H1 (cell line): ENCODE measurements around the gene CCNI. TPM values are rescaled to one million over a fixed set of nuclear protein-coding genes. Genes with fewer than 3 reads are reported as not detected.

Experiments used
- CTCF ChIA-PET: fragments of 300-600 bp; sonication (Branson Sonifier 250); formaldehyde crosslinking; loops from one replicate; lab custom pipeline; 2021; ENCODE audit not compliant: partially characterized antibody; lab: Charles Lee
- POLR2A ChIA-PET: fragments of 300-600 bp; sonication (Branson Sonifier 250); formaldehyde crosslinking; loops from one replicate; lab custom pipeline; 2021; ENCODE audit warnings: inconsistent platforms; ENCODE audit not compliant: partially characterized antibody; lab: Charles Lee
- DNase-seq, 2 experiments: peaks; one replicate each; pipeline versions ENCODE4 v3.0.0 to v3.0.0-alpha.2; 2010 to 2022; ENCODE audit warnings: low spot score in 2 of 2, low read depth in 1 of 2, mixed read lengths in 1 of 2
- FAIRE-seq: peaks from 2 replicates; lab custom pipeline; 2011; peaks lifted over from hg19 to GRCh38; lab: Jason Lieb, UNC
- H2AFZ ChIP-seq: 2 replicates; pipeline ENCODE4 v1.8.1; 2012; ENCODE audit warnings: low read length, inconsistent platforms
- H2AK5ac ChIP-seq: 2 replicates; pipeline ENCODE4 v1.6.1; 2013; ENCODE audit warnings: low read depth, low read length
- H2BK120ac ChIP-seq: replicated peaks from 2 replicates; pipeline ENCODE3; 2013; ENCODE audit warnings: low read depth, low read length, inconsistent platforms
- H2BK12ac ChIP-seq: 2 replicates; pipeline ENCODE4 v1.6.1; 2013; ENCODE audit warnings: low read depth, low read length
- H2BK15ac ChIP-seq: 2 replicates; pipeline ENCODE4 v1.6.1; 2013; ENCODE audit warnings: low read length
- H2BK20ac ChIP-seq: 2 replicates; pipeline ENCODE4 v1.6.1; 2013; ENCODE audit warnings: low read length
- H2BK5ac ChIP-seq: 2 replicates; pipeline ENCODE4 v1.6.1; 2013; ENCODE audit warnings: low read depth, low read length
- H3K14ac ChIP-seq: 2 replicates; pipeline ENCODE4 v1.6.1; 2013; ENCODE audit warnings: inconsistent platforms; ENCODE audit not compliant: insufficient read length
- H3K18ac ChIP-seq: 2 replicates; pipeline ENCODE4 v1.6.1; 2013; ENCODE audit warnings: low read length; ENCODE audit errors: extremely low read depth
- H3K23ac ChIP-seq: 2 replicates; pipeline ENCODE4 v1.6.1; 2013; ENCODE audit warnings: inconsistent platforms; ENCODE audit not compliant: insufficient read length
- H3K23me2 ChIP-seq: 2 replicates; pipeline ENCODE4 v1.6.1; 2013; ENCODE audit warnings: low read depth, low read length
- H3K27ac ChIP-seq: 2 replicates; pipeline ENCODE4 v1.6.1; 2011; ENCODE audit warnings: low read depth, low read length, inconsistent platforms
- H3K27me3 ChIP-seq, 4 experiments: replicated peaks in 1 of 4; 1 replicate in 1 of 4; 2 replicates in 3 of 4; pipeline versions ENCODE4 v1.6.1 to v1.8.1; 2011 to 2013; ENCODE audit warnings: low read length in 3 of 4, mild to moderate bottlenecking in 3 of 4, inconsistent platforms in 2 of 4, mixed read lengths in 2 of 4, moderate library complexity in 1 of 4; ENCODE audit not compliant: control insufficient read depth in 3 of 4, insufficient read depth in 3 of 4; ENCODE audit errors: extremely low read depth in 1 of 4
- H3K36me3 ChIP-seq, 4 experiments: 2 replicates each; pipeline versions ENCODE4 v1.6.1 to v1.8.1; 2011 to 2013; ENCODE audit warnings: mild to moderate bottlenecking in 4 of 4, low read length in 3 of 4, moderate library complexity in 2 of 4, control low read depth in 1 of 4, inconsistent platforms in 1 of 4; ENCODE audit not compliant: insufficient read depth in 4 of 4, control insufficient read depth in 2 of 4
- H3K4ac ChIP-seq: replicated peaks from 2 replicates; pipeline ENCODE3; 2013; ENCODE audit warnings: low read length, low read depth, mixed read lengths, inconsistent platforms; ENCODE audit not compliant: insufficient read length
- H3K4me1 ChIP-seq, 4 experiments: replicated peaks in 1 of 4; 1 replicate in 1 of 4; 2 replicates in 3 of 4; pipeline versions ENCODE4 v1.6.1 to v1.8.1; 2011 to 2013; ENCODE audit warnings: low read length in 3 of 4, inconsistent platforms in 2 of 4, mixed read lengths in 1 of 4; ENCODE audit not compliant: insufficient read depth in 4 of 4, control insufficient read depth in 3 of 4
- H3K4me2 ChIP-seq, 2 experiments: 2 replicates each; pipeline versions ENCODE4 v1.6.1 to v1.8.1; 2011 to 2013; ENCODE audit warnings: low read depth in 2 of 2, low read length in 2 of 2, control low read depth in 1 of 2, inconsistent platforms in 1 of 2, mild to moderate bottlenecking in 1 of 2; ENCODE audit not compliant: insufficient read depth in 1 of 2
- H3K4me3 ChIP-seq, 4 experiments: fragments of 200-600, 300-600 bp in 1 of 4; sonication (generic), shearing (Covaris generic), sonication (Bioruptor Twin) in 1 of 4; 2 replicates each; pipeline versions ENCODE4 v1.5.1 to v1.8.1; 2011 to 2016; ENCODE audit warnings: low read length in 4 of 4, low read depth in 3 of 4, control low read depth in 2 of 4, inconsistent platforms in 2 of 4, mild to moderate bottlenecking in 2 of 4, mixed read lengths in 1 of 4, moderate library complexity in 1 of 4; ENCODE audit not compliant: insufficient read depth in 2 of 4; ENCODE audit errors: extremely low read depth in 1 of 4
- H3K56ac ChIP-seq: replicated peaks from 2 replicates; pipeline ENCODE3; 2013; ENCODE audit warnings: low read depth, mild to moderate bottlenecking, mixed read lengths, low read length, inconsistent platforms; ENCODE audit not compliant: insufficient read length
- H3K79me1 ChIP-seq: 2 replicates; pipeline ENCODE4 v1.6.1; 2013; ENCODE audit warnings: low read depth, low read length, control low read depth
- H3K79me2 ChIP-seq, 2 experiments: 2 replicates each; pipeline versions ENCODE4 v1.6.1 to v1.8.1; 2012 to 2013; ENCODE audit warnings: low read length in 2 of 2, mild to moderate bottlenecking in 2 of 2, inconsistent platforms in 1 of 2; ENCODE audit not compliant: insufficient read depth in 2 of 2, control insufficient read depth in 1 of 2
- H3K9ac ChIP-seq, 4 experiments: replicated peaks in 1 of 4; 1 replicate in 1 of 4; 2 replicates in 3 of 4; pipeline versions ENCODE4 v1.6.1 to v1.8.1; 2011 to 2013; ENCODE audit warnings: low read depth in 3 of 4, low read length in 3 of 4, control low read depth in 2 of 4, mild to moderate bottlenecking in 2 of 4, moderate library complexity in 2 of 4, inconsistent platforms in 1 of 4; ENCODE audit errors: extremely low read depth in 1 of 4
- H3K9me3 ChIP-seq, 2 experiments: 2 replicates each; pipeline versions ENCODE4 v1.6.1 to v1.8.1; 2012 to 2013; ENCODE audit warnings: mild to moderate bottlenecking in 2 of 2, moderate library complexity in 2 of 2, control low read depth in 1 of 2, inconsistent platforms in 1 of 2, low read depth in 1 of 2, low read length in 1 of 2, mixed read lengths in 1 of 2; ENCODE audit not compliant: insufficient read depth in 2 of 2
- H4K20me1 ChIP-seq, 2 experiments: replicated peaks in 1 of 2; 2 replicates each; pipeline versions ENCODE3 to v1.8.1; 2011 to 2013; ENCODE audit warnings: inconsistent platforms in 2 of 2, low read length in 2 of 2, mild to moderate bottlenecking in 1 of 2; ENCODE audit not compliant: insufficient read depth in 2 of 2, control insufficient read depth in 1 of 2
- H4K5ac ChIP-seq: 2 replicates; pipeline ENCODE4 v1.6.1; 2013; ENCODE audit warnings: low read length, low read depth, mixed read lengths, inconsistent platforms; ENCODE audit not compliant: insufficient read length
- H4K8ac ChIP-seq: 2 replicates; pipeline ENCODE4 v1.8.0; 2013; ENCODE audit warnings: mild to moderate bottlenecking, moderate library complexity, low read length, inconsistent platforms; ENCODE audit not compliant: insufficient read depth; ENCODE audit errors: extremely low read depth
- H4K91ac ChIP-seq: replicated peaks from 2 replicates; pipeline ENCODE3; 2013; ENCODE audit warnings: low read length, mixed read lengths, inconsistent platforms; ENCODE audit not compliant: insufficient read length
- KDM5A ChIP-seq: fragments of 200-600 bp; IDR thresholded peaks from 2 replicates; pipeline ENCODE4 v1.7.1; 2012; ENCODE audit warnings: mild to moderate bottlenecking, low read length, inconsistent platforms, mixed read lengths
- RAD21 ChIP-seq, 2 experiments: IDR thresholded peaks in 1 of 2; conservative IDR thresholded peaks in 1 of 2; 2 replicates each; pipeline ENCODE4 v1.6.1; 2011; ENCODE audit warnings: low read depth in 2 of 2, low read length in 2 of 2, improper control_type of control experiment in 1 of 2, inconsistent platforms in 1 of 2, mild to moderate bottlenecking in 1 of 2, moderate library complexity in 1 of 2
- RFX5 ChIP-seq: IDR thresholded peaks from 2 replicates; pipeline ENCODE4 v1.6.1; 2011; ENCODE audit warnings: low read depth, low read length, improper control_type of control experiment, borderline replicate concordance
- SP4 ChIP-seq: IDR thresholded peaks from 2 replicates; pipeline ENCODE4 v1.6.1; 2012; ENCODE audit warnings: low read length, inconsistent platforms
- ZNF274 ChIP-seq: IDR thresholded peaks from 2 replicates; pipeline ENCODE4 v1.7.0; 2012; ENCODE audit warnings: low read length, borderline replicate concordance; ENCODE audit errors: extremely low read depth
- WGBS, 2 experiments: shearing (Covaris generic) in 1 of 2; methylation state at CpG; one replicate each; pipeline versions ENCODE4 v1.1.6 to v1.1.7; 2013 to 2015; ENCODE audit warnings: low lambda C conversion rate in 2 of 2, mixed read lengths in 2 of 2, inconsistent platforms in 1 of 2, low coverage in 1 of 2, missing lambda C conversion rate in 1 of 2; ENCODE audit not compliant: insufficient replicate concordance in 2 of 2, insufficient coverage in 1 of 2, insufficient read length in 1 of 2; ENCODE audit errors: extremely low coverage in 1 of 2, missing lambda C conversion rate in 1 of 2; 5-methylcytosine and 5-hydroxymethylcytosine counted together
- polyA plus RNA-seq, 7 experiments: library from polyadenylated mRNA; depleted of rRNA in 3 of 7; stranded (reverse) in 5 of 7; unstranded in 2 of 7; fragments of >200 nt in 5 of 7; fragments of 200-250 nt in 2 of 7; gene quantifications; 1 replicate in 5 of 7; 2 replicates in 1 of 7; 4 replicates in 1 of 7; pipeline versions ENCODE4 v1.2.1 to v1.2.3, GENCODE V29; 2011 to 2013; ENCODE audit warnings: missing spikeins in 2 of 7, mixed read lengths in 2 of 7
- total RNA-seq: library from RNA; stranded (reverse); fragmentation: NEBNext Ultra II Directional; extraction: Animal tissue kit (Norgen Biotek cat#: 25700); gene quantifications from 2 replicates; pipeline ENCODE4 v1.2.1, GENCODE V29; 2021

Gene CCNI
- total and polyA plus RNA-seq, 2 of the 8 experiments (the other 6 are each of a cell fraction or from before 2014, with no cell fraction given): 97.8 to 234 TPM

DNA sequence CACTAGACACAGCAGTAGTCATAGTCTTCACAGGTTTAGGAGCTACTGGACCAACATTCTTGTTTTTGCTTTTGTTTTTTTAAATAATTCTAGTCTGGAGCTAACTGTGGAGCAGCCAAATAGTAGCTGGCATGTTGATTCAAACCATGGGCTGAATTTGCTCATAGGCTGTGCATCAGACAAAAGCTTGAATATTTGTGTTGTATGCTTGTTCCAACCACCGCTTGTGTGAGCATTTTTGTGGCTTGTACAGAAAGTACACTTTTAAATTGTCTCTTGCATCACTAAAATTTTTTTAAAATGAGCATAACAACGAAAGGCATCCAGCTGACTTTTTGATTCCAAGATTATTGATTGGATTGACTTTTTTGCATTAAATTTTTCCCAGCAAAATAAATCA lies 39.6 kb downstream of the CCNI start:
- ChIA-PET POLR2A (interaction anchor here (0.7 kb wide), 2 partner anchors 32 to 493 kb away, joined by 3 to 4 read pairs; no protein-coding TSS in a partner anchor), CTCF (interaction anchor here (0.7 to 2.1 kb wide), 2 partner anchors 8 to 139 kb away, joined by 4 to 12 read pairs; no protein-coding TSS in a partner anchor)
- Histone ChIP-seq H3K27me3 (no peaks in the 10 kb centered on the region), H3K4me1 (no peaks in the 10 kb centered on the region), H4K5ac (no peak overlapping the region), H3K23me2 (no peaks in the 10 kb centered on the region), H2BK120ac (no peak overlapping the region), H4K8ac (no peak overlapping the region), H3K4me3 (no peak overlapping the region), H3K23ac (no peak overlapping the region), H2BK12ac (no peak overlapping the region), H2BK5ac (no peak overlapping the region), H2AFZ (no peak overlapping the region), H3K9me3 (no peaks in the 10 kb centered on the region), H4K91ac (no peak overlapping the region), H3K79me2 (no peaks in the 10 kb centered on the region), H4K20me1 (no peaks in the 10 kb centered on the region), H2BK15ac (no peak overlapping the region), H2AK5ac (no peak overlapping the region), H3K27ac (no peak overlapping the region), H3K4ac (no peak overlapping the region), H3K79me1 (no peaks in the 10 kb centered on the region), H3K4me2 (no peak overlapping the region), H3K9ac (no peak overlapping the region), H2BK20ac (no peak overlapping the region), H3K18ac (no peak overlapping the region), H3K14ac (no peak overlapping the region), H3K36me3 (peaks cover 6 to 28% (median 12%) of the 10 kb centered on the region in 4 experiments), H3K56ac (no peak overlapping the region)
- TF ChIP-seq RFX5: no peak
- TF ChIP-seq ZNF274: no peak
- no peak for TF ChIP-seq RAD21 (IDR thresholded peaks at IDR 0.05 in 1 of 2, conservative IDR thresholded peaks at IDR 0.05 in 1 of 2; ENCODE audit: low read depth in 2 of 2, low read length in 2 of 2)
- no peak for TF ChIP-seq SP4
- TF ChIP-seq KDM5A: no peak
- FAIRE-seq: no peak
- WGBS, 2 experiments: 88% methylated on average over 2 of the region's 2 CpGs; no CpG with 5 or more reads in 1 of the 2 experiments
- no peak for DNase-seq
